Measurements from ENCODE around the gene ASGR2. TPM values are rescaled to one million over a fixed set of nuclear protein-coding genes. Genes with fewer than 3 reads are reported as not detected.
A peak's percentile ranks its signal among the peaks of the same experiment; 100 is the strongest.

ASGR2 gene
- polyA plus RNA-seq, 3 donors = 53.3 to 148 (median 78.3) TPM

- no peak for TF ChIP-seq CTCF (IDR thresholded peaks at IDR 0.05)
- H3K4me1 ChIP-seq (ENCODE audit: control insufficient read depth in 1 of 2, insufficient read depth in 2 of 2, low read length in 2 of 2) = peaks cover 74 to 82% of the 10 kb centered on the region in 2 donors
- Mint-ChIP-seq H3K36me3 (peaks cover 23 to 48% of the 10 kb centered on the region in 2 donors), H3K27me3 (ENCODE audit: low read depth in 3 of 3) (peaks cover 0 to 2% (median 0%) of the 10 kb centered on the region in 3 donors), H3K27ac (peak overlapping the region in 6 of 7 donors; percentile 37 to 91 (median 58)), H3K9me3 (peaks cover 0 to 2% (median 0%) of the 10 kb centered on the region in 7 donors), H3K4me1 (peaks cover 27% of the 10 kb centered on the region), H3K4me3 (peak overlapping the region in 1 of 2 donors; percentile 49)
- peak overlapping the region in 1 of 3 experiments; percentile 35 for H3K4me3 ChIP-seq (replicated peaks in 1 of 3; ENCODE audit: low read depth in 2 of 3, low read length in 3 of 3)
- no peaks in the 10 kb centered on the region for H3K9me3 ChIP-seq (replicated peaks in 1 of 2; ENCODE audit: control insufficient read depth in 1 of 2, insufficient read depth in 1 of 2, low read length in 2 of 2)
- H3K27me3 ChIP-seq (ENCODE audit: control insufficient read depth in 2 of 2, insufficient read depth in 2 of 2, low read length in 2 of 2) = no peaks in the 10 kb centered on the region
- H3K4me2 ChIP-seq (replicated peaks; ENCODE audit: extremely low read depth, low read length, poor library complexity, severe bottlenecking) = peak overlapping the region; percentile 9
- peak overlapping the region in 1 of 2 donors; percentile 27 for H3K27ac ChIP-seq (ENCODE audit: low read depth in 1 of 2, low read length in 2 of 2)
- H4K20me1 ChIP-seq (ENCODE audit: insufficient read depth, low read length) = no peaks in the 10 kb centered on the region
- no CpG with 5 or more reads among the region's 11 CpGs for WGBS (ENCODE audit: insufficient coverage)
- no peak for DNase-seq
- intact Hi-C loops (cut with micrococcal nuclease) = no loop called here
- peaks cover 24% of the 10 kb centered on the region for H3K79me2 ChIP-seq (ENCODE audit: insufficient read depth, low read length)
- no peak overlapping the region for H2AFZ ChIP-seq (ENCODE audit: insufficient read depth, low read depth, low read length, poor library complexity, severe bottlenecking)
- H3K9ac ChIP-seq (ENCODE audit: insufficient read depth, low read length, poor library complexity, severe bottlenecking) = no peak overlapping the region
- H3K36me3 ChIP-seq (replicated peaks in 1 of 2; ENCODE audit: control insufficient read depth in 1 of 2, insufficient read depth in 2 of 2, low read length in 2 of 2) = peaks cover 23% of the 10 kb centered on the region in 2 donors
Observed at GRCh38 chr17:7110617-7111306, 3.9 kb downstream of the ASGR2 start.

DNA sequence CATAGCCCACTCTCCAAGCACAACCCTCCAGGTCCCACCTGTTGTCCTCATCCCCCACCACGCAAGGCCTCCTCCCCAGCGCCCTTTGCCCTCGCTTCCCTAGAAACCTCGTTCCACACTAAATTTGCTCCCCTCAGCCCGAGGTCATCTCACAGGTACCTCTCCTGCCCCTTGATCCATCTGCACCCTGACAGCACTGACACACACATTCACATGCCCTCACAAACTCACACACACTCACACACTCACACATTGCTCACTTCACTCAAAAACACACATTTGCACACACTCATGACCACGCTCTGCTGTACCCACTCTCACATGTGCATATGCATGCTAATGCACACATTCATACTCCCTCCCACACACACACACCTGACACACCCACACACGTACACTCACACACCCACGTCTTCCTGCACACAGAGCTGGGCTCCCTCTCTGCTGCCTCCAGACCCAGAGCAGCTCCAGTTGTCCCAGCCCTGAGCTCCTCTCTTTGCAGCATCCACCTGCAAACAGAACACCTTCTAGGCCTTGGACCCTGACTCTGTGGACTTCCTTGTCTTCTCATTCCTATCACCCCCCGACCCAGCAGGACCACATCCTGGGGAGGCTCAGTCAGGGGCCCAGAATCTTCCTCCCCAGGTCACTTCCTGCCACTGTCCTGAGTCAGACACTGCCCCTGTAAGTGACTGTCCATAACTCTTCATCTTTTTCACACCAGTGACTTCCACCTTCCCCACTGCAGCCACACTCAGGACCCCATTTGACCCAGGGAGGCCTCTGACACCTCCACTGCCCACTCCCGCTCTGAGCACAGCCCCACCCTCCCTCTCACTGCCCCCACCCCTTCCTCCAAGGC is 4.9 kb downstream of the ASGR2 start:
- Mint-ChIP-seq H3K4me3 (peak overlapping the region in 1 of 2 donors; percentile 66), H3K4me1 (peaks cover 27% of the 10 kb centered on the region), H3K9me3 (peaks cover 0 to 2% (median 0%) of the 10 kb centered on the region in 7 donors), H3K36me3 (peaks cover 25 to 54% of the 10 kb centered on the region in 2 donors), H3K27ac (peak overlapping the region; percentile 5 to 91 (median 76)), H3K27me3 (ENCODE audit: low read depth in 3 of 3) (peaks cover 0 to 2% (median 0%) of the 10 kb centered on the region in 3 donors)
- no peaks in the 10 kb centered on the region for H4K20me1 ChIP-seq (ENCODE audit: insufficient read depth, low read length)
- peak overlapping the region; percentile 14 for H3K4me2 ChIP-seq (replicated peaks; ENCODE audit: extremely low read depth, low read length, poor library complexity, severe bottlenecking)
- DNase-seq = peak in 2 of 3 donors; percentile 30 to 40
- intact Hi-C loops (cut with micrococcal nuclease) = no loop called here
- peaks cover 63 to 71% of the 10 kb centered on the region in 2 donors for H3K4me1 ChIP-seq (ENCODE audit: control insufficient read depth in 1 of 2, insufficient read depth in 2 of 2, low read length in 2 of 2)
- no peak overlapping the region for H2AFZ ChIP-seq (ENCODE audit: insufficient read depth, low read depth, low read length, poor library complexity, severe bottlenecking)
- 76% methylated on average over 10 of the region's 10 CpGs for WGBS (ENCODE audit: insufficient coverage)
- no peak for TF ChIP-seq CTCF (IDR thresholded peaks at IDR 0.05)
- H3K4me3 ChIP-seq (replicated peaks in 1 of 3; ENCODE audit: low read depth in 2 of 3, low read length in 3 of 3) = peak overlapping the region in 1 of 3 experiments; percentile 35
- H3K79me2 ChIP-seq (ENCODE audit: insufficient read depth, low read length) = peaks cover 24% of the 10 kb centered on the region
- no peaks in the 10 kb centered on the region for H3K9me3 ChIP-seq (replicated peaks in 1 of 2; ENCODE audit: control insufficient read depth in 1 of 2, insufficient read depth in 1 of 2, low read length in 2 of 2)
- H3K36me3 ChIP-seq (replicated peaks in 1 of 2; ENCODE audit: control insufficient read depth in 1 of 2, insufficient read depth in 2 of 2, low read length in 2 of 2) = peaks cover 27 to 28% of the 10 kb centered on the region in 2 donors
- no peak overlapping the region for H3K9ac ChIP-seq (ENCODE audit: insufficient read depth, low read length, poor library complexity, severe bottlenecking)
- peak overlapping the region; percentile 27 to 33 for H3K27ac ChIP-seq (ENCODE audit: low read depth in 1 of 2, low read length in 2 of 2)
- H3K27me3 ChIP-seq (ENCODE audit: control insufficient read depth in 2 of 2, insufficient read depth in 2 of 2, low read length in 2 of 2) = no peaks in the 10 kb centered on the region

Measured in CD14-positive monocyte (primary cell).